ENCODE measurements around the gene DLL1.
"Not testable (repeated sequence)": the region's sequence is repeated elsewhere in the genome, so short reads cannot be mapped to it uniquely, and the experiment has no call there.

DLL1 gene, protein sequence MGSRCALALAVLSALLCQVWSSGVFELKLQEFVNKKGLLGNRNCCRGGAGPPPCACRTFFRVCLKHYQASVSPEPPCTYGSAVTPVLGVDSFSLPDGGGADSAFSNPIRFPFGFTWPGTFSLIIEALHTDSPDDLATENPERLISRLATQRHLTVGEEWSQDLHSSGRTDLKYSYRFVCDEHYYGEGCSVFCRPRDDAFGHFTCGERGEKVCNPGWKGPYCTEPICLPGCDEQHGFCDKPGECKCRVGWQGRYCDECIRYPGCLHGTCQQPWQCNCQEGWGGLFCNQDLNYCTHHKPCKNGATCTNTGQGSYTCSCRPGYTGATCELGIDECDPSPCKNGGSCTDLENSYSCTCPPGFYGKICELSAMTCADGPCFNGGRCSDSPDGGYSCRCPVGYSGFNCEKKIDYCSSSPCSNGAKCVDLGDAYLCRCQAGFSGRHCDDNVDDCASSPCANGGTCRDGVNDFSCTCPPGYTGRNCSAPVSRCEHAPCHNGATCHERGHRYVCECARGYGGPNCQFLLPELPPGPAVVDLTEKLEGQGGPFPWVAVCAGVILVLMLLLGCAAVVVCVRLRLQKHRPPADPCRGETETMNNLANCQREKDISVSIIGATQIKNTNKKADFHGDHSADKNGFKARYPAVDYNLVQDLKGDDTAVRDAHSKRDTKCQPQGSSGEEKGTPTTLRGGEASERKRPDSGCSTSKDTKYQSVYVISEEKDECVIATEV

DNA sequence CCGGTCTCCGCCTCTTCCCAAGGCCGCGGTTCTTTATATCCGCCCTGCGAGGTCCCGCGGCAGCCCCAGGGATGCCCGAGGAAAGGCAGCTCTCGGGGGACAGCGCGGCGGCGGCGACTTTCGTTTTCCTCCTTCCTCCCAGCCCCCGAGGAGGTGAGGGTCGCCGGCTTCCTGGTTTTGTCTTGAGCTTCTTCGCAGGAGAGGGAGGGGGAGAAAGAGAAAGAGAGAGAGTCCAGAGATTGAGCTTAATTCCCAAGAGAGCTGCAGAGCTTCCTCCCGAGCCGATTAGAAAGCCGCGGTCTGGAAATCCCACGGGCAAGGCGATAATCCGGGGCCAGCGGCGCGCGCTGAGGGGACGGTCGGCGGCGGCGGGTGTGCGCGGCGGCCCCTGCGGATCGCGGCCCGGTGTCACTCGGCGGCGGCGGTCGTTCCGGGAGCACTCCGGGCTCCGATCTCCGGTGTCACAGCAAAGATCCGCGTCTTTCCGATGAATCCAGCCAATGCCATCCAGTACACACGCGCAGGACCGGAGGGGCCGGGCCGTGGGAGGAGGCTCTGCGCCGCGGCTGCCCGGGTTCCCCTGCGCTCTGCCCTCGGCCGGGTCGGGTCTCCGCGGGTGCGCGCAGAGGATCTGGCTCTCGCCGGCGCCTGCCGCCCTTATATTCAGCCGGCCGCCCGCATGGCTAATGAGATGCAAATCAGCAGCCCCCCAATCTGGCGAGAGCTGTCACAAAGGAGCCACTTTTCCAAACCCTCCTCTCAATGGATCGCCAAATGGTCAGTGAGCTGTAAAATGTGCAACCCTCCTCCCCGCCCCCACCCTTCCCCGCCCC lies at the start of gene DLL1:
DLL1 (minus strand) TSS at position 783 of the 833 bp plus-strand sequence. CDS start 939 bp downstream, outside the sequence.
- no peak for DNase-seq (ENCODE audit: low read depth in 1 of 2, low spot score in 1 of 2)

DNA sequence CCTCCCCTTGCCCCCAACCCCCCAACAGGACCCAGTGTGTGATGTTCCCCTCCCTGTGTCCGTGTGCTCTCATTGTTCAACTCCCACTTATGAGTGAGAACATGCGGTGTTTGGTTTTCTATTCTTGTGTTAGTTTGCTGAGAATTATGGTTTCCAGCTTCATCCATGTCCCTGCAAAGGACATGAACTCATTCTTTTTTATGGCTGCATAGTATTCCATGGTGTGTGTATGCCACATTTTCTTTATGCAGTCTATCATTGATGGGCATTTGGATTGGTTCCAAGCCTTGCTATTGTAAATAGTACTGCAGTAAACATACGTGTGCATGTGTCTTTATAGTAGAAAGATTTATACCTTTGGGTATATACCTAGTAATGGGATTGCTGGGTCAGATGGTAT lies 44.3 kb upstream of the DLL1 start:
- DNase-seq (ENCODE audit: low read depth in 1 of 2, low spot score in 1 of 2) = not testable (repeated sequence)

DNA sequence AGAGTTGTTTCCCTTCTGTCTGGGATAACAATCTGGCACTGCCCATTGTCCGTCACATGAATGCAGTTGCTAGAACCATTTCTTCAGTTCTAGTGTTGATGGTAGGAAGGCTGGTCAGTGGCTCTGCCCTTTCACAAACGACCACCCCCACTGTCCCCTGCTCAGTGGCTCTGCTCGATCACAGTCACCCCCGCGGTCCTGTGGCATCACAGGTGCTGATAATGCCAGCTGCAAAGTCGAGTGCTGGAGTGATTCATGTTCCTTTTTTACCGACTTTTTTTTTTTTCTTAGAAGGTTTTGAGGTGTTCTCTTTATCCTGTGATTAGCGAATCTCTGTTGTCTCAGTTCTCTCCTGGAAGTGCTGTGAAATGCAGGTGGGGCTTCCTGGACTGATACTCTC lies 38.4 kb upstream of the DLL1 start:
- DNase-seq (ENCODE audit: low read depth in 1 of 2, low spot score in 1 of 2) = no peak

DNA sequence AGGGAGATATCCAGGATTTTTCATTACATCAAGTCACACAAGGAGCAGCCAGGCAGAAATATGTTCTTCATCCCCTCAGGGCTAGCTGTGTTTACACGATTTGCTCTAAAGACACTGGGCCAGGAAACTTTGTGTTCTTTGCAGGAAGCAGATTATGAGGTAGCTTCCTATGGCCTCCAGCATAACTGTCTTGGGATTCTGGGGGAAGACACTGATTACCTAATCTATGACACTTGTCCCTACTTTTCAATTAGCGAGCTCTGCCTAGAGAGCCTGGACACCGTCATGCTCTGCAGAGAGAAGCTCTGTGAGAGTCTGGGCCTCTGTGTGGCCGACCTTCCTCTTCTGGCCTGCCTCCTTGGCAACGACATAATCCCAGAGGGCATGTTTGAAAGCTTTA lies 26.8 kb upstream of the DLL1 start:
- no peak for DNase-seq (ENCODE audit: low read depth in 1 of 2, low spot score in 1 of 2)

DNA sequence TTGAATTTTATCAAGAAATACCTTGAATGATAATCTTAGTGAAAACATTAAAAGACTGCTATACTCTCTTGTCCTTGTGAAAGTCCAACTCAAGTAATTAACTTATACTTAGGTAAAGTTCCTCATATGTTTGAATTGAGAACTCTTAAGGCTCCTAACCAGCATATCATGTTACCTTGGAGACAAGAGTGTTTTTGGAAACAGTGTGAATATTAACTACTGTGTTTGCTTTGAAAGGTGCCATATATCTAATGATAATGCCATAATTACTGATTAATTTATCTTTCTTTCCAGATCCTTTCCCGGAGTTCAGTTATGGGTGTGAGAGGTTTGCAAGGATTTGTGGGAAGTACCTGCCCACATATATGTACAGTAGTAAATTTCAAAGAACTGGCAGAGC lies 26.2 kb upstream of the DLL1 start:
- no peak for DNase-seq (ENCODE audit: low read depth in 1 of 2, low spot score in 1 of 2)

DNA sequence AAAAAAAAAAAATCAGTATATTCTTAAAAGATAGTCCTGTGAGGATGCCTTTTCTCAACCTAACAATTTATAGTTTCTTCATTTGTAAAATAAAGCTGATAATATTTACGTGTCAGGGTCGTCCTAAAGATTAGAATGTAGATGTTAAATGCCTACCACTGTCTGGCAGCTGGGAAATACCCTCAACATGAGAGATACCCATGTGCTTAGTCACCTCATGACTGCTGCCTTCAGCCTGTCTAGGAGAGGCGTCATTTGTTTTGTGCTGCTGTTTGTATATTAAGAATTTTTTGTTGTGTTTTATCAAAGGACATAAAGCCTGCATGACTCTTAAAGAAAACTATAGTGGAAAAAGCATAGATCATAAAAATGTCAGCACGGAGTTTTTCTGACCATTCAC lies 25.2 kb upstream of the DLL1 start:
- no peak for DNase-seq (ENCODE audit: low read depth in 1 of 2, low spot score in 1 of 2)

DNA sequence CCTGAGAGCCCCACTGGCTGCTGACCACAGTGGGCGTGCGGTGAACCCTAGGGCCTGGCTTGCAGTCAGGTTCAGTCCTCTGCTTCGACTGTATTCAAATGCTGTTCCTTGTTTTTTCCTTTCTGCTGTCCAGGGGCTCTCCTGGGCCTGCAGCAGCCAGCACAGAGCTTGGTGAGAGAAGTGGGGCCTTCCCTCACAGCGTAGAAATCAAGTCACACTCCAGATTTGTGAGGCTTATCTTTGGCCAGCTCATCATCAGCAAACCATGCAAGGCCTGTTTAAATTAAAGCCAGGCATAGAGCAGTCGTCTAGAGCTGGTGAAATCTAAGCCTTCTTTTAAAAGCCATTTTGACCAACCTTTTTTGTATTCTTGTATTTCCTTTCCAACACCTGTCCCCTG lies 24.1 kb upstream of the DLL1 start:
- DNase-seq (ENCODE audit: low read depth in 1 of 2, low spot score in 1 of 2) = no peak

DNA sequence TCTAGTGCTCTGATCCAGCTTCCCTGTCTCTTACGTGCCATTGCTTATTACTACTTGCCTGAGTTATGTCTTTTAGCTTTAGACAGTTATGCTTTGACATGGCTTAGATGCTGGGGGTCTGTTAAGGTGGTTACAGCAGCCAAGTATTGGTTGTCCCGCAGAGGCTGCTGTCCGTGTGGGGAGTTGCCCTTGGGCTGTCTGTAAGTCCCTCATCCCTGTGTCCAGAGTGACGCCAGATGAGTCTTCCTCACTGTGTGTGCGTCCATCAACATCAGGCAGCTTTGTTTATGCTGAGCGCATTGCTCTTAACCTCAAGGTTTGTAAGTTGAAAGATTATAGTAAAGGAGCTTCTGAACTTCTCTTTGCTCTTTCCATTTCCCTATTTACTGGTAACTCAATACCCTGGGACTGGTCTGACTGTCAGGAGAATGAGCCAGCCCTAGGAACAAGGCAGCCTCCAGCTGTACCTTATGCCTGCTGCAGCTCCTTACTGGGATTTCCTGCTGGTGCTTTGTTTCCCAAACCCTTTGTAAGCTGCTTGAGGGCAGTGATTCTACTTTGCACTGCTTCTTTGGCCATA lies 22.9 kb upstream of the DLL1 start:
- no peak for DNase-seq (ENCODE audit: low read depth in 1 of 2, low spot score in 1 of 2)

DNA sequence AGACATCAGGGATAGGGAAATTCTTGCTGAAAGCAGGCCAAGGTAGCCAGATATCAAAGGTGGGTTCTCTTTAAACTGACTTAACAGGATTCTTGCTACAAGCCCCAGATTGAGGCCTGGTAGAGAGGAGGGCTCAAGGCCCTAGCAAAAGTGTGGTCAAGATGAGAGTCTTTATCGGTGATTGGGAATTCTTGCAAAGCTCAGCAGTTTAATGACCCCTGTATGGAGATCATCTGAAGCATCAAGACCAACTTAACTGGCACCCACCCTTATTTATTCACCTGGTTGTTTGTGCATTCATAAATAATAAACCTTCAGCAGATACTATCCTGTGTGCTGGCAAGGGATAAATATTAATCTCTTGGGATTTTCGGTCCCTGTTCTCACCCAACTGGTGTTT lies 22.0 kb upstream of the DLL1 start:
- no peak for DNase-seq (ENCODE audit: low read depth in 1 of 2, low spot score in 1 of 2)

DNA sequence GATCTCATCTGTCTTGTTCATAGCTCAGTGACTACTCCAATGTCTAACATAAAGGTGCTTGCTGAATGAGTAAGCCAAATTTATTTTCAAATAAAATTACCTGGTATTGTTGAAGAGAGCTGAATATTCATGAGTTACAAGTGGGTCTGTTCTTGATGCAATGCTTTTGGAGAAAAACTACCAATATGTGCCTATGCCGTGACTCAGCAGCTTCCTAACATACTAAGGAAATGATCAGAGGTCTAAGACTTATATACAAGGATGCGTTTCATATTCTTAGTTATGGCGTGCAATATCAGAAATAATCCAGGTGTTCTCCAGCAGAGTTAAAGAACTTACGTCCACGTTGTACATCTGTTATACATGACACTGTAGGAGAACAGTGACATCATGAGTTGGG lies 20.8 kb upstream of the DLL1 start:
- no peak for DNase-seq (ENCODE audit: low read depth in 1 of 2, low spot score in 1 of 2)

DNA sequence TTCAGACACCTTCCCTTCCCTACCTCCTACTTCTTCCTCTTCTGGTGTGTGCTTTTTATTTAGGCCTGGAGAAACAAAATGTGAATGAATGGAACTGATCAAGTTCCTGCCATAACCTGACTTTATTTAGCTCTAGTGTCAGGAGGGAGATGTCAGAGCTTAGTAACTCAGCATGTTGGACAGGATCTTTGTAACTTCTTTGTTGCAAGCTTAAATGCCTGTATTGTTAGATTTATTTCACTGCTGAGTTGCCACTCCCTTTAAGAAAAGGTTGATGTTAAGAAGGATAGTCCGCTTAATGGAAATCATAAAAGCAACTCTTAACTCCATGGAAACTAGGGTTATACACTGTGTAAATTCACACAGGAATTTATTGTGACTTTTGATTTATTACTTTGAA lies 17.9 kb upstream of the DLL1 start:
- no peak for DNase-seq (ENCODE audit: low read depth in 1 of 2, low spot score in 1 of 2)

DNA sequence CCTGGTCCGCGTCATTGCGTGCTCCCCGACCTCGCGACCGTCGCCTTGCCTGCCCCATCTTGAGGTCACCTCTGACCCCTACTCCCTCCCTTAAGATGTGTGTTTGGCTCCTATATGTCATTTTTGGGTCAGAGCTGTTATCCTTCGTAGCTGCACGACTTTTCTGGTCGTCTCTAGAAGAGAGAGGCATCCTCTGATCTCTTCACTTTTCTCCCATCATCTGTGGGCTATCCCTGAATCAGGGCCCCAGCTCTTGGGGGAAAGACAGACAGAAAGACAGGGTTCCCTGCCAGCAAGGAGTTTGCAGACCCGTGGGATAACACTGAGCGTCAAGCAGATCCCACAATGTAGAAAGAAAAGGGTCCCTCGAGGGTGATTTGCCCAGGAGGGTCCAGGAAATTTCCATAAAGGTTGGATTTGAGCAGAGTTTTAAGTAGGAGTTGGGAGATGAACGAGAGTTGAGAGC lies 16.2 kb upstream of the DLL1 start:
- no peak for DNase-seq (ENCODE audit: low read depth in 1 of 2, low spot score in 1 of 2)

DNA sequence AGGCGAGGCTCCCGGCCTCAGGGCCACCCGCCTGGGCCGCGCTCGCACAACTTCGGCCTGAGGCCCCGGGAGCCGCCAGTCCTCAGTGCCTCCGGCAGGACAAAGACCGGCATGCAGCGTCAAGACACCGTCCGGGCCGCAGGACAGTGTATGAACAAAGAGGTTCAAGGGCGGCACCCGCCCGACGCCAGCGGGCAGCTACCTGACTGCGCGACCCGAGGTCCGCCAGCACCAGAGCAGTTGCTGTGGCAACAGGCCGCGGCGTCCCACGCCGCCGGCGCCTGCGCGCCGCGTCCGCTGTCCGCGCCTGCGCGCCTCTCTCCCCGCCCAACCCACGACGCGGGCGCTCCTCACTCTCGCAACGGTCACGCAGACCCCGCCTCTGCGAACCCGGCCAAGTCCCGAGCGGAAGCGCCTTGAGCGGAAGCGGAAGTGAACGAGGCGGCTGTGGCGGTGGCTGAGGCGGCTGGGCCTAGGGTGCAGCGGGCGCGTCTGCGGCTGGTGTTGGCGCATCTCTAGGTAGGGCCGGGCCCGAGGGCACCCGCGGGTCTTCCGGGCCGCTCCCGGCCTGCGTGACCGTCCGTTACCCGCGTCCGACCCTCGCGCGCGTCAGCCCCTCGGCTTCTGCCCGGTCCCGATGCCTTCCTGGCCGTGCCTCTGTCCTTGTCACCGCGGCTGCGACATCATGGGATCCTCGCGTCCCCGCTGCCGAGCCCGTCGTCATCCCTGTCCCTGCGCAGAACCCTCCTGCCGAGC lies 15.6 kb upstream of the DLL1 start, which contains the start of gene FAM120B:
FAM120B (plus strand) TSS at position 435 of the 756 bp plus-strand sequence. CDS start 10,633 bp downstream, outside the sequence.
- DNase-seq (ENCODE audit: low read depth in 1 of 2, low spot score in 1 of 2) = peak; percentile 84 to 93

DNA sequence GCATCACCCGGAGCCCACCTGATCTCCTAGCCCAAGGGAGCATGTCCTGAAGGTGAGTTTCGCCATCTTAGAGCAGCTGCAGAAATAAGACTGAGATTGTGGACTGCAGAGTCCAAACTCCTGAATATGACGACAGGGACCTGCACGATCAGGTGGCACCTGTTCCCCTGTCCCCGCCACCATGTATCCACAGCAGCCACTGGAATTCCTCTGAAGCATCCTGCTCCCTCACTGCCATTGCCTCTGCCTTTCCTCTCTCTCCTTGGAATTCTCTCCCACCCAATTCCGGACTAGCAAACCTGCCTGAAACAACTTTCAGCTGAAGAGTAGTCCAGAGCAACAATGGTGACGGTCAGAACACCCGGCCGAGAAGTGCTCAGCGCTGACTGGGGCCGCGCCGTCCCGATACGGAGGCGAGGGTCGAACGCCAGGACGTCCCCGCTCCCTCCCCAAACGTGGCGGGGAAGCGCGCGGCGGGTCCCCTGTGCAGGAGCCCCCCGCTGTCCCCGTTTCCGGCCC lies 15.0 kb upstream of the DLL1 start:
- no peak for DNase-seq (ENCODE audit: low read depth in 1 of 2, low spot score in 1 of 2)

DNA sequence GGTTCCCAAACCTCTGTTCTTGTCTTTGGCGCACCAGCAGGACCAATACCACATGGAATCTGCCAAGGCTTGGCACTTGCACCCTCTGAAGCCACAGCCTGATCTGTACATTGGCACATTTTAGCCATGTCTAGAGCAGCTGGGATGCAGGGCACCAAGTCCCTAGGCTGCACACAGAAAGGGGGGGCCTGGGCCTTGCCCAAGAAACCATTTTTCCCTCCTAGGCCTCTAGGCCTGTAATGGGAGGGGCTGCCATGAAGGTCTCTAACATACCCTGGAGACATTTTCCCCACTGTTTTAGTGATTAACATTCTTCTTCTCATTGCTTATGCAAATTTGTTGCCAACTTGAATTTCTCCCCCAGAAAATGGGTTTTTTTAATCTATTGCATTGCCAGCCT lies 10.3 kb upstream of the DLL1 start:
- no peak for DNase-seq (ENCODE audit: low read depth in 1 of 2, low spot score in 1 of 2)

DNA sequence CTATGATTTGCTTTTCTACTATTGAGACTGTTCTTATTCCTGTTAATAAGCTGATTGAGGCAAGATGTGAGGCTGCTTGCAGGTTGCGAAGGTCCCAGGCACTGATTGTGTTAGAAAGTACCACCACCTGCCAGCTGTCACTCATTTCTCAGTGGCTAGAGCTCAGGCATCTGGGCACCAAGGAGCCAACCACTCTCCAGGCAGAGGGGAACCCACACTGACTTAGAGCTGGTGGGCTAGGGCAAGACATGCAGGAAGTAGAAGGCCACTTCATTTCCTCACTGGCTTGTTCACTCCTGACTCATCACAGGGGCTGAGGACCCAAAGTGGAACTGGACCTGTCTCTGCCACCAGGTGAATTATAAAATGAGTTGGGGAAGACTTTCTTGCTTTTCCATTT lies 7.8 kb upstream of the DLL1 start:
- DNase-seq (ENCODE audit: low read depth in 1 of 2, low spot score in 1 of 2) = no peak

DNA sequence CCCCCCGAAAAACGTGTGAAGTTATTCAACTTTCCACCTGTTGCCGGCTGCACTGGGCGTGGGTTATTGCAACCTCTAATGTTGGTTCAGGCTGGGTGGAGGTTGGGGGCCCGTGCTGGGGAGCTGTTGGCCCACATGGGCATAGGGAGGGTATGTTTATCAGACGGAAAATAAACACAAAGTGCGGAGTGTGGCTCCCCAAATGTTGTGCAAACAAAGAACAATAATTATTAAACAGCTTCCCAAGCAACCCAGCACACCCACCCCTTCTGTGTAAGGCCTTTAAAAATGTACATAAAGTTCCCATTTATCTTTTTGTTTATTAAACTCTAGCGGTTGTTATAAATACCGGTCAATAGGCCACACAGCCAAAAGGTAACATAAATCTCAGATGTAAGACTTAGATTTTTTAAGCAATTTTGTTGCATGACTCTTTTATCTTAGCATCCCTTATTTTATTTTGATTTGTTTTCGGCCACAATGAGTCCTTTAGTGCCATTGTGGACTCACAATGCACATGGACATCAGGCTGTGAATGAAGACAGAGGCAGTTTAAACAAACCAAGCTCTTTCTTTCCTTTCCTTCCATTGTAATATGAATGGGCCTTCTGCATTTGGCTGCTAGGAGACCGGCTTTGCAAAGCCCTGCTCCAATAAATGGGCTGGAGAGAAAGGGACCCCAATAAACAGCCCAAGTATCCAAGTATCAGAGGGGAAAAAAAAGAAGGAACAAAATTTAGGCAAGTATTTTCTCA lies 6.9 kb upstream of the DLL1 start:
- DNase-seq (ENCODE audit: low read depth in 1 of 2, low spot score in 1 of 2) = no peak

DNA sequence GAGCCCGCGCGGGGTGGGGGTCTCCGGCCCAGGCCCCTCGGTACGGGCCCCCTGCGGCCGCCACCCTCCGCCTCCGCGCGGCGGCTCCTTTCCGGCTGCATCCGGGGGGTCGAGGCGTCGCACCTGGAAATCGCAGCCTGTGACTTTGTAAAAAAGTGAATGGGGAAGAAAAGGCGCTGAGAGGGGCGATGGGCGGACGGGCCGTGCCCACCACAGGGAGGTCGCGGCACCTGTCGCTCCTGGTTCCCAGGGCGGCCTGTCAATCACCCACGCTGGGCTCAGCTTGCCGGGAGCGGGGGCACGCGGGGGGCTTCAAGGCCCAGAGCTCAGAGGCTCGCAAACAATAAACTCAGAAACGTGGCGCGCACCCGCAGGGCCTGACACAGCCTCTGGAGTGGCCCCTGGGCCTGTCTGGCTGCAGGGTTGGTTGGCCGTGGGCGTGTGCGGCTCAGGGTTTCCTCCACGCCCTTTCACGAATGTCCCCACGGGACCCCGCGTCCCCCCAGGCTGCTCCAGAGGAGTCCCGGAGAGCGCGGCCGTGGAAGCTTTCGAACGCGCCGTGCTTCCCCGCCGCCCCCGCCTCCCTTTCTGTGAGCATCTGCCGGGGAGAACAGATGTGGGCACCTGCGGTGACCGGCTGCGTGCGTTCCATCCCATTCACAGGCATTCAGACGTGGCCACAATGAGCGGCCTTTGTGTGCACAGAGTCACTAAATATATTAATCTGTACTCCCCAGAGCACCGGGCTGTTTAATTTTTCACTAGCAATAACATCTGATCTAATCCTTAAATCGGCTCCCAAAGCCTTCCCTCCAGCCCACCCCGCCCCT lies 6.1 kb upstream of the DLL1 start:
- DNase-seq (ENCODE audit: low read depth in 1 of 2, low spot score in 1 of 2) = no peak

DNA sequence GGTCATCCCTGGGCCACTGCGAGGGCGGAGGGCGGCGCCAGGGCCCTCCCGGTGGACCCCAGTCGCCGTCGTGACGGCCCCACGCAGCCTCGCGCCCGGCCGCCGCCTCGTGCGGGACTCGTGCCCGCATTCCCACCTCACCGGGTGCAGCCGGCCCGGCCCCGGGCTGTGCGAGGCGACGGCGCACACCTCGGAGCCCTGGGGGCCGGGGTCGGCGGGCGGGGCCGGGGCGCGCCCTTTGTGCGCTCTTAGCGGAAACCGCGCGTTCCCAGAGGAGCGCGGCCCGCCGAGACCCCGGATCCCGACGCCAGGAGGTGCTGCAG lies 5.5 kb upstream of the DLL1 start:
- no peak for DNase-seq (ENCODE audit: low read depth in 1 of 2, low spot score in 1 of 2)

Measured in activated CD4-positive, alpha-beta T cell treated with anti-CD3 and anti-CD28 coated beads, Interleukin-2, amount 50 U/mL, for 24 hours (primary cell).